GM18873 (cell line): ENCODE measurements around the gene MBNL3.
"Not testable (repeated sequence)": the region's sequence is repeated elsewhere in the genome, so short reads cannot be mapped to it uniquely, and the experiment has no call there.

ENCODE experiments used
- ATAC-seq: cut with Tn5 transposase; IDR thresholded peaks from one replicate; pipeline ENCODE4 v1.9.1; 2021; ENCODE audit warnings: mild to moderate bottlenecking, moderate library complexity, moderate number of reproducible peaks; ENCODE audit not compliant: unreplicated experiment, low FRiP score

The MBNL3 gene

DNA sequence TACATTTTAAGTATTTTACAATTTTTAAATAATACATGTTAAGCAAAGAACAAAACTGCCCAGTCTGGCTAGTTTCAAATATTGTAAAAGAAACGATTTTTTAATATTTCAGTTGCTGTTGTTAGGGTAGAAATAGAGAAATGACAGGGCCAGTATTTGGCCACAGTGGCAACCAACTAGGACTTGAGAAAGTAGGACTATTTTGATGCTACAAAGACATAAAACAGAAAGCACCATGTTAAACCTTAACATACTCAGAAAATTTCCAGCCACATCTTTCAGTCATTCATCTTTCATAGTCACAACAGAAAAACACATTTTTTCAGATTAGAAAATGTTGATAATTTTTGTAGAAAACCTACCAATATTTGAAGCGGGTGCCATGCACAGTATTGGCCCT, 104.5 kb downstream of the MBNL3 start:
- ATAC-seq: no peak

- ATAC-seq: no peak
Observed at GRCh38 chrX:132382068-132382467, 106.8 kb downstream of the MBNL3 start.

DNA sequence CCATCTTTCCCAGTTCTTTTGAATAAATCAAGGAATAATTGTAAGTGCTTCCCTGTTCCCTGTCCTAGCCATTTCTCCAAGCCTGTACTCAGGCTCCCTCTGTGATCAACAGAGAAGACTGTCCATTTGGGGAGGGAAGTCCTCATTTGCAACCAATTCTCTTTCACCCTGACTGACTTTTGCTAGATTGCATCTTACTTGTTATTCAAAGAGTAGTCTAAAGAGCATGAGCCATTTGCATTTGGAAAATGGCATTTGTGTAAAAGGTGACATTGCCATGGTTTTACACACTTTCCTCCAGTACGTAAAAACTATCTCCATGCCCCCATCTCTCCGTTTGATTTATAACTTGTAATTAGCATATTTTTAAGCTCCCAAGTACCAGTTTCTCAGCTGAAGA, 110.6 kb downstream of the MBNL3 start:
- no peak for ATAC-seq

DNA sequence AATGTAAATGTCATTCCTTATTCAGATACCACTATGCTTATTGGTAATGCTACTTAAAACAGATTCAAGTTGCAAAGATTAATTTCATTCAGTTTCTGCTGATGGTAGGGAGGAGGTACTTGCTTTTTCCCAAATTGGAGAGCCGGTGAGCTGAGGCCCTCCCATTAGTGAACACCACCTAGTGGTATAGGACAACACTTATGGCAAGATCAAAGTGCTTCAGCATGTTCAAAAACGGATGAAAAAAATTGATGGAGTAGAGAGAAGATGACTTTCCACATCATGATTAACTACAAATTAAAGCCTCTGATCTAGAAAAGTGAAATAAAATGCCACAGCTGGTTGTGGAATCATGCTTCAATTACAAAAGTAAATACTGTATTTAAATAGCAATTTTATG, 112.9 kb downstream of the MBNL3 start:
- ATAC-seq: no peak

DNA sequence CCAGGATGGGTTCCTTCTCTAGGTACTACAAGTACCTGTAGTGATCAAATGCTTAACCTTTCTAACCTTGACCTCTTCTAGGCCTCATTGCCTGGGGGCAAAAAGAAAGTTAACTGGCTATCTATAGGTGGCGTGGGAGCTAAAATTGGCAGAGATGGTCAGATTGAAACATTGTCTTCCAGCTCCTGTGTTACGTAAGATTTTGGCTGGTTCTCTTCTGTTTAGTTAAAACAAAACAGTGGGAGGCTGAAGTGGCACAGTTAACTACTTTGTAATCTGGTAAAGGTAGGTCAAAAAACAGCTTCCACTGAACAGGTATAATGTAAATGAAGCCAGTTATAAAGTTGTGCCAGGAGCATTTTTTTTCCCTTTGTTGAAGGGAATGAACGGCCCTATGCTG, 115.2 kb downstream of the MBNL3 start:
- no peak for ATAC-seq

GRCh38 chrX:132369617-132370326, 119.1 kb downstream of the MBNL3 start:
- no peak for ATAC-seq

GRCh38 chrX:132367984-132368383, 120.9 kb downstream of the MBNL3 start:
- no peak for ATAC-seq

GRCh38 chrX:132367314-132367713, 121.5 kb downstream of the MBNL3 start:
- no peak for ATAC-seq

DNA sequence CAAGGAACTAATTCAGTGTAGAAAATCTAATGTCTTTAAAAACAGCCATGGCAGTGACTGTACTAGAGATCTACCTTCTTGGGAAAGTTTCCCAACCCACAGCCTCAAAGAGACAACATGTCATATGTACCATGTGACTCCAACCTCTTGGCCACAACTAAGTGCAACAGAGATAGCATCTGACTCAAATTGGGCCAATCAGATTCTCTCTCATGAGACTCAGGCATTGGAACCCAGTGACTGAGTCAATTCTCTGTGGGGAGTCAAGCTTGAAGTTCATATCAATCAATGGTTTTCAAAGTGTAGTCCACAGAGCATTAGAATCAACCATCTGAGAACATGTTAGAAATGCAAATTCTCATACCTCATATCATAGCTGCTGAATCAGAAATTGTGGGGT, 123.3 kb downstream of the MBNL3 start:
- no peak for ATAC-seq

- no peak for ATAC-seq
Observed at GRCh38 chrX:132364313-132364712, 124.5 kb downstream of the MBNL3 start.

DNA sequence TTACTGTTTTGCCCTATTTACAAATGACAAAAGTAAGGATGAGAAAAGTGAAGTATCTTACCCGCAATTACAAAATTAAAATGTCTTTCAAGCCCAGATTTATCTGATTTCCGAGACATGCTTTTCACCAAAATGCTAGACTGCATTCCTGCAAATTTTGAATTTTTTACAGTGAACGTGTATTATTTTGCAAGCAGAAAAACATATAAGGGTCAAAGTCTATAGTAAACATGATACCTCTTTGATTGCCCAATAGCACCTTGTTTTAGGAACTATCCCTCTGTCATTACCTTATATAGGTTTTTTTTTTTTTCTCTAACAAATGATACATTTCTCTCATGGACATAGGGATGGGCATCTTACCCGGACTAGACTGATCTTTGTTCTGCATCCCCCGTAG, 135.4 kb downstream of the MBNL3 start:
- ATAC-seq: no peak

DNA sequence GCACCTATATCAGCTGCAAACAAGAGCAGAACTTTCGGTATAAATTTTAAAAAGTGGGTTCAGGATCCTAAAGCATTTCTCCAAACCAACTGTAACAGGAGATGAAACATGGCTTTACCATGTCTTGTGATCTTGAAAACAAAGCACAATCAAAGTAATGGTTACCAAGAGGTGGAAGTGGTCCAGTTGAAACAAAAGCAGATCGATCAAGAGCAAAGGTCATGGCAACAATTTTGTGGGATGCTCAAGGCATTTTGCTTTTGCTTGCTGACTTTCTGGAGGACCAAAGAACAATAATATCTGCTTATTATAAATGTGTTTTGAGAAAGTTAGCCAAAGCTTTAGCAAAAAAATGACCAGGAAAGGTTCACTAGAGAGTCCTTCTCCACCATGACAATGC, 152.7 kb downstream of the MBNL3 start:
- no peak for ATAC-seq

- ATAC-seq: no peak
Observed at GRCh38 chrX:132333351-132333750, 155.5 kb downstream of the MBNL3 start.

DNA sequence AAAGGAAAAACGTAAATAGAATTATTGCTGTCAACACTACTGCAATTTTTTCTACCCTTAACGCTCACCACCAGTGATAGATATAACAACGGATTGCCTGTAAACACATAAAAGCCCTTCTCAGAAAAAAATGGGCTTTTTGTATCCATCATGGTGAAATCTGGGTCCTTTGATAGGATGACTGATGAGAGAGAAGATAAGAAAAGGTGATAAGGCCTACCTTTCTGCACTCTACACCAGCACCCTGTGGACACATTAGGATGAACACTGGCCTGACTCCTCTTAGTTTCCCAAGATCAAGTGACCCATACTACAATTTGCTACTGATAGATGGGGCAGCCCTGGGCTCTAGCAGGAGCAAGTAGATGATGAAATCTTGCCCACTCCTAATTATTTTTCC, 157.3 kb downstream of the MBNL3 start:
- ATAC-seq: no peak

GRCh38 chrX:132331000-132331399, 157.8 kb downstream of the MBNL3 start:
- no peak for ATAC-seq

GRCh38 chrX:132330156-132330729, 158.6 kb downstream of the MBNL3 start:
- ATAC-seq: no peak

GRCh38 chrX:132326960-132327359, 161.9 kb downstream of the MBNL3 start:
- not testable (repeated sequence) for ATAC-seq
